B cell (primary cell): ENCODE measurements around the gene NAA80. TPM values are rescaled to one million over a fixed set of nuclear protein-coding genes. Genes with fewer than 3 reads are reported as not detected.

Source experiments
- ATAC-seq: fragments of 200-7000 bp; cut with Tn5 transposase; one replicate; pipeline ENCODE4 v1.10.0; 2021; ENCODE audit warnings: low read depth, mild to moderate bottlenecking, moderate number of reproducible peaks, moderate library complexity
- CTCF ChIA-PET: fragments of 350-600 bp; sonication (Branson Sonifier 250); formaldehyde crosslinking; loops from one replicate; lab custom pipeline; 2021; ENCODE audit warnings: antibody characterized with exemption, inconsistent platforms; lab: Charles Lee
- POLR2A ChIA-PET: fragments of 350-600 bp; sonication (Branson Sonifier 250); formaldehyde crosslinking; loops from one replicate; lab custom pipeline; 2021; ENCODE audit warnings: antibody characterized with exemption; lab: Charles Lee
- DNase-seq: peaks from one replicate; pipeline ENCODE4 v3.0.0; 2013
- H2AFZ ChIP-seq: 2 replicates; pipeline ENCODE4 v1.6.1; 2012; ENCODE audit warnings: mild to moderate bottlenecking, low read depth, low read length; ENCODE audit not compliant: insufficient read depth, poor library complexity, severe bottlenecking
- H3K27ac ChIP-seq, 2 donors: 1 replicate in 1 of 2; 2 replicates in 1 of 2; pipeline ENCODE4 v1.5.1; 2012 to 2013; ENCODE audit warnings: low read length in 2 of 2, mild to moderate bottlenecking in 2 of 2, moderate library complexity in 1 of 2
- H3K27me3 ChIP-seq, 4 experiments: fragments of 200-600 bp in 1 of 4; sonication (generic) in 1 of 4; replicated peaks in 1 of 4; 1 replicate in 2 of 4; 2 replicates in 2 of 4; pipeline versions ENCODE4 v1.6.1 to v1.7.0; 2013 to 2016; ENCODE audit warnings: low read length in 3 of 4, mild to moderate bottlenecking in 2 of 4, mixed read lengths in 1 of 4, moderate library complexity in 1 of 4; ENCODE audit not compliant: insufficient read depth in 4 of 4, control insufficient read depth in 3 of 4; ENCODE audit errors: control extremely low read depth in 1 of 4
- H3K36me3 ChIP-seq, 2 experiments: replicated peaks in 1 of 2; 1 replicate in 1 of 2; 2 replicates in 1 of 2; pipeline versions ENCODE4 v1.6.1 to v1.7.1; 2013; ENCODE audit warnings: low read length in 1 of 2; ENCODE audit not compliant: insufficient read depth in 2 of 2, control insufficient read depth in 1 of 2; ENCODE audit errors: control extremely low read depth in 1 of 2, extremely low read depth in 1 of 2
- H3K4me1 ChIP-seq, 2 donors: fragments of 200-600 bp in 1 of 2; sonication (generic) in 1 of 2; 1 replicate in 1 of 2; 2 replicates in 1 of 2; pipeline versions ENCODE4 v1.5.1 to v1.6.1; 2013 to 2017; ENCODE audit warnings: low read length in 2 of 2; ENCODE audit not compliant: control insufficient read depth in 2 of 2, insufficient read depth in 2 of 2
- H3K4me2 ChIP-seq: replicated peaks from 2 replicates; pipeline ENCODE3; 2012; ENCODE audit warnings: mild to moderate bottlenecking, low read depth, low read length; ENCODE audit not compliant: poor library complexity, severe bottlenecking
- H3K4me3 ChIP-seq, 5 experiments: fragments of 200-600 bp in 1 of 5; sonication (generic) in 1 of 5; 1 replicate in 3 of 5; 2 replicates in 2 of 5; pipeline versions ENCODE4 v1.5.1 to v1.7.0; 2011 to 2016; ENCODE audit warnings: low read length in 4 of 5, mild to moderate bottlenecking in 4 of 5, low read depth in 2 of 5, control low read depth in 1 of 5, moderate library complexity in 1 of 5; ENCODE audit not compliant: insufficient read depth in 1 of 5; ENCODE audit errors: control extremely low read depth in 1 of 5, extremely low read depth in 1 of 5
- H3K79me2 ChIP-seq: fragments of 200-600 bp; sonication (generic); one replicate; pipeline ENCODE4 v1.6.0; 2016; ENCODE audit warnings: low read length; ENCODE audit not compliant: control insufficient read depth, insufficient read depth
- H3K9ac ChIP-seq: fragments of 200-600 bp; sonication (generic); 2 replicates; pipeline ENCODE4 v1.6.1; 2017; ENCODE audit warnings: mild to moderate bottlenecking, low read length, moderate library complexity
- H3K9me3 ChIP-seq, 3 donors: one replicate each; pipeline versions ENCODE4 v1.6.1 to v1.7.1; 2013; ENCODE audit warnings: low read length in 2 of 3; ENCODE audit not compliant: control insufficient read depth in 2 of 3, insufficient read depth in 1 of 3; ENCODE audit errors: control extremely low read depth in 1 of 3
- H4K20me1 ChIP-seq: 2 replicates; pipeline ENCODE4 v1.6.0; 2012; ENCODE audit warnings: mild to moderate bottlenecking, low read length; ENCODE audit not compliant: insufficient read depth, control insufficient read depth, poor library complexity, severe bottlenecking
- H3K27ac Mint-ChIP-seq: one replicate; pipeline ENCODE4 v1.8.0; 2021; ENCODE audit warnings: mixed read lengths
- H3K27me3 Mint-ChIP-seq: one replicate; pipeline ENCODE4 v1.8.0; 2021; ENCODE audit warnings: mixed read lengths
- H3K4me1 Mint-ChIP-seq: one replicate; pipeline ENCODE4 v1.8.0; 2021; ENCODE audit warnings: mixed read lengths
- H3K4me3 Mint-ChIP-seq: one replicate; pipeline ENCODE4 v1.8.0; 2021; ENCODE audit warnings: mixed read lengths
- H3K9me3 Mint-ChIP-seq: one replicate; pipeline ENCODE4 v1.8.0; 2022; ENCODE audit warnings: mixed read lengths; ENCODE audit not compliant: insufficient read depth
- CTCF ChIP-seq: fragments of 200-600 bp; IDR thresholded peaks from one replicate; pipeline ENCODE4 v1.8.0; 2022; ENCODE audit warnings: antibody characterized with exemption, mild to moderate bottlenecking
- EZH2 ChIP-seq: IDR thresholded peaks from 2 replicates; pipeline ENCODE4 v1.6.1; 2012; ENCODE audit warnings: borderline replicate concordance, low read depth, mild to moderate bottlenecking, moderate library complexity, low read length; ENCODE audit not compliant: insufficient read depth, poor library complexity, severe bottlenecking
- WGBS: methylation state at CpG from one replicate; pipeline ENCODE4 v1.1.5; 2013; ENCODE audit warnings: missing lambda C conversion rate; ENCODE audit not compliant: insufficient coverage; 5-methylcytosine and 5-hydroxymethylcytosine counted together
- intact Hi-C: fragments of 100-400 bp; cut with micrococcal nuclease; formaldehyde crosslinking; loops from one replicate; pipeline ENCODE4 v1.10.0; 2022
- polyA plus RNA-seq: library from polyadenylated mRNA; depleted of rRNA; stranded (reverse); fragments of >200 nt; gene quantifications from 2 replicates; pipeline ENCODE4 v1.2.3, GENCODE V29; 2012
- total RNA-seq, 2 donors: library from RNA; stranded (reverse); fragments of 120-200 nt in 1 of 2; gene quantifications; 1 replicate in 1 of 2; 2 replicates in 1 of 2; pipeline versions ENCODE4 v1.2.3 to v1.2.4, GENCODE V29; 2013 to 2022

The NAA80 gene
- total and polyA plus RNA-seq, 2 donors (not counting 1 experiment from before 2014, with no cell fraction given): 37.8 to 49.0 TPM

- peaks cover 17% of the 10 kb centered on the region for H3K27me3 Mint-ChIP-seq
- no peak overlapping the region for H2AFZ ChIP-seq
- H3K27ac ChIP-seq: no peak overlapping the region
- 92% methylated on average over 3 of the region's 7 CpGs for WGBS
- H3K4me2 ChIP-seq: no peak overlapping the region
- no peaks in the 10 kb centered on the region for H3K9me3 Mint-ChIP-seq
- TF ChIP-seq EZH2 (no peak), CTCF (no peak)
- CTCF ChIA-PET: interaction anchor here (1.3 to 1.9 kb wide), 2 partner anchors 18 to 36 kb away, joined by 4 read pairs; no protein-coding TSS in a partner anchor
- intact Hi-C loops: no loop called here
- no peaks in the 10 kb centered on the region for H3K36me3 ChIP-seq
- no peak overlapping the region for H3K4me3 Mint-ChIP-seq
- no peaks in the 10 kb centered on the region for H3K9me3 ChIP-seq
- H3K4me1 ChIP-seq: peaks cover 9 to 13% of the 10 kb centered on the region in 2 donors
- H3K79me2 ChIP-seq: no peaks in the 10 kb centered on the region
- no peak overlapping the region for H3K9ac ChIP-seq
- no peak overlapping the region for H3K4me3 ChIP-seq
- no peak overlapping the region for H3K27ac Mint-ChIP-seq
- peaks cover 3% of the 10 kb centered on the region for H4K20me1 ChIP-seq
- POLR2A ChIA-PET: interaction anchor here (0.8 kb wide), 1 partner anchor 29 kb away, joined by 3 read pairs; the partner anchor contains the start of gene GNAI2
- H3K4me1 Mint-ChIP-seq: peaks cover 6% of the 10 kb centered on the region
- DNase-seq (no peak), ATAC-seq (no peak)
- peaks cover 0 to 34% (median 6%) of the 10 kb centered on the region in 4 experiments for H3K27me3 ChIP-seq
Measured at GRCh38 chr3:50264383-50264963, 34.7 kb downstream of the NAA80 start.
